ENCODE measurements around the gene FAM50A.

- TF ChIP-seq CTCF (IDR thresholded peaks at IDR 0.05): no peak
- no peak for TF ChIP-seq POLR2A (IDR thresholded peaks at IDR 0.05)
Measured at GRCh38 chrX:154459832-154460231, 15.9 kb downstream of the FAM50A start.
